ENCODE measurements around the gene MRAP. TPM values are rescaled to one million over a fixed set of nuclear protein-coding genes. Genes with fewer than 3 reads are reported as not detected.

The MRAP gene
- total RNA-seq, 4 donors from 2014 or later, result not detected

- no peak for DNase-seq (ENCODE audit: extremely low spot score)
- H3K27ac ChIP-seq (replicated peaks in 1 of 4), result no peak overlapping the region
- H3K4me1 ChIP-seq, result no peaks in the 10 kb centered on the region
- H3K9me3 ChIP-seq, result peaks cover 0 to 5% (median 2%) of the 10 kb centered on the region in 4 donors
- no peak overlapping the region for H3K4me3 ChIP-seq
- TF ChIP-seq EP300 (IDR thresholded peaks at IDR 0.05), result no peak
- TF ChIP-seq POLR2A (IDR thresholded peaks at IDR 0.05; ENCODE audit: low read depth), result no peak
- TF ChIP-seq CTCF (IDR thresholded peaks at IDR 0.05), result no peak
- TF ChIP-seq POLR2AphosphoS5 (IDR thresholded peaks at IDR 0.05), result no peak
- WGBS, result 83% methylated on average over 16 of the region's 16 CpGs
- no peaks in the 10 kb centered on the region for H3K27me3 ChIP-seq
- peaks cover 85 to 100% (median 100%) of the 10 kb centered on the region in 4 donors for H3K36me3 ChIP-seq
- intact Hi-C loops (cut with DNase I), result no loop called here
Measured at GRCh38 chr21:32349333-32349944, 50.8 kb downstream of the MRAP start.

- no peak for TF ChIP-seq POLR2AphosphoS5 (IDR thresholded peaks at IDR 0.05)
- no peak for TF ChIP-seq CTCF (IDR thresholded peaks at IDR 0.05)
- TF ChIP-seq POLR2A (IDR thresholded peaks at IDR 0.05; ENCODE audit: low read depth), result no peak
- TF ChIP-seq EP300 (IDR thresholded peaks at IDR 0.05), result no peak
- H3K27ac ChIP-seq (replicated peaks in 1 of 4), result no peak overlapping the region
- no peaks in the 10 kb centered on the region for H3K9me3 ChIP-seq
- no peaks in the 10 kb centered on the region for H3K4me1 ChIP-seq
- H3K4me3 ChIP-seq, result no peak overlapping the region
- H3K36me3 ChIP-seq, result peaks cover 86 to 100% (median 100%) of the 10 kb centered on the region in 4 donors
- intact Hi-C loops (cut with DNase I), result no loop called here
- no peaks in the 10 kb centered on the region for H3K27me3 ChIP-seq
- DNase-seq (ENCODE audit: extremely low spot score), result no peak
- WGBS, result 92% methylated on average over 14 of the region's 16 CpGs
Measured at GRCh38 chr21:32350211-32350980, 51.7 kb downstream of the MRAP start.

GRCh38 chr21:32350981-32351380 lies 52.3 kb downstream of the MRAP start:
- intact Hi-C loops (cut with DNase I), result no loop called here
- no peak for DNase-seq (ENCODE audit: extremely low spot score)
- TF ChIP-seq POLR2A (IDR thresholded peaks at IDR 0.05; ENCODE audit: low read depth), result no peak
- no peak for TF ChIP-seq CTCF (IDR thresholded peaks at IDR 0.05)
- no peak for TF ChIP-seq POLR2AphosphoS5 (IDR thresholded peaks at IDR 0.05)
- no peak for TF ChIP-seq EP300 (IDR thresholded peaks at IDR 0.05)
- WGBS, result 91% methylated on average over 13 of the region's 13 CpGs
- H3K27me3 ChIP-seq, result no peaks in the 10 kb centered on the region
- H3K27ac ChIP-seq (replicated peaks in 1 of 4), result no peak overlapping the region
- peaks cover 86 to 100% (median 100%) of the 10 kb centered on the region in 4 donors for H3K36me3 ChIP-seq
- H3K4me1 ChIP-seq, result no peaks in the 10 kb centered on the region
- H3K4me3 ChIP-seq, result no peak overlapping the region
- no peaks in the 10 kb centered on the region for H3K9me3 ChIP-seq

GRCh38 chr21:32351428-32351827 lies 52.8 kb downstream of the MRAP start:
- H3K27me3 ChIP-seq, result no peaks in the 10 kb centered on the region
- 68% methylated on average over 6 of the region's 6 CpGs for WGBS
- no peaks in the 10 kb centered on the region for H3K9me3 ChIP-seq
- intact Hi-C loops (cut with DNase I), result no loop called here
- peaks cover 90 to 100% (median 99%) of the 10 kb centered on the region in 4 donors for H3K36me3 ChIP-seq
- H3K27ac ChIP-seq (replicated peaks in 1 of 4), result no peak overlapping the region
- no peaks in the 10 kb centered on the region for H3K4me1 ChIP-seq
- TF ChIP-seq POLR2A (IDR thresholded peaks at IDR 0.05; ENCODE audit: low read depth) (no peak), EP300 (IDR thresholded peaks at IDR 0.05) (no peak), POLR2AphosphoS5 (IDR thresholded peaks at IDR 0.05) (no peak), CTCF (IDR thresholded peaks at IDR 0.05) (no peak)
- no peak overlapping the region for H3K4me3 ChIP-seq
- DNase-seq (ENCODE audit: extremely low spot score), result no peak
